Ovary (tissue), 3 donors: ENCODE results near the gene NCEH1.

Experiments
- EP300 ChIP-seq: sonication (generic); formaldehyde crosslinking; IDR thresholded peaks from one replicate; pipeline ENCODE4 v1.6.1; 2017; ENCODE audit warnings: antibody characterized with exemption
- POLR2A ChIP-seq: fragments of 450-650 bp; IDR thresholded peaks from one replicate; pipeline ENCODE4 v1.6.1; 2017; ENCODE audit warnings: antibody characterized with exemption, mild to moderate bottlenecking, moderate library complexity
- TF ChIP-seq, protein P1 (sequence below), 3 donors: fragments of 450-650 bp in 2 of 3; fragments of 200-600 bp in 1 of 3; IDR thresholded peaks; one replicate each; pipeline versions ENCODE4 v1.5.1 to v1.8.0; 2016 to 2022; ENCODE audit warnings: antibody characterized with exemption in 3 of 3, mild to moderate bottlenecking in 1 of 3
- donor health status: DM: no; HTN: no; CAD: no.

DNA sequence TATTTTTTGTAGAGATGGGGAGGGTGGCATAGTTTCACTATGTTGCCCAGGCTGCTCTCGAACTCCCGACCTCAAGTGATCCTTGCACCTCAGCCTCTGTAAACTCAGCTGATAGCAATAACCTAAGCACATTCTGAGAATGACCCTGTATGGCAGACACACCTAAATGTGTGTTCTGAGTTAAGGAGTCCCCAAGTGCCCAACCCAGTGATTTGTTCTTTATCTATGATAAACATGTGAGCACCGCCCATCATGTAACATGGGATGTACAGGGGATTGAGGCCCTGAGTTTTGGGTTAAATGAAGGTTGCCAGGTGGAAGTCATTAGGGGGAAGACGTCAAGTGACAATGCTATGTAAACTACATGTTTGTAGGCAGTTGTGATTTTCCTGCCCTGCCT is 5.7 kb downstream of the NCEH1 start:
- TF ChIP-seq, protein P1, sequence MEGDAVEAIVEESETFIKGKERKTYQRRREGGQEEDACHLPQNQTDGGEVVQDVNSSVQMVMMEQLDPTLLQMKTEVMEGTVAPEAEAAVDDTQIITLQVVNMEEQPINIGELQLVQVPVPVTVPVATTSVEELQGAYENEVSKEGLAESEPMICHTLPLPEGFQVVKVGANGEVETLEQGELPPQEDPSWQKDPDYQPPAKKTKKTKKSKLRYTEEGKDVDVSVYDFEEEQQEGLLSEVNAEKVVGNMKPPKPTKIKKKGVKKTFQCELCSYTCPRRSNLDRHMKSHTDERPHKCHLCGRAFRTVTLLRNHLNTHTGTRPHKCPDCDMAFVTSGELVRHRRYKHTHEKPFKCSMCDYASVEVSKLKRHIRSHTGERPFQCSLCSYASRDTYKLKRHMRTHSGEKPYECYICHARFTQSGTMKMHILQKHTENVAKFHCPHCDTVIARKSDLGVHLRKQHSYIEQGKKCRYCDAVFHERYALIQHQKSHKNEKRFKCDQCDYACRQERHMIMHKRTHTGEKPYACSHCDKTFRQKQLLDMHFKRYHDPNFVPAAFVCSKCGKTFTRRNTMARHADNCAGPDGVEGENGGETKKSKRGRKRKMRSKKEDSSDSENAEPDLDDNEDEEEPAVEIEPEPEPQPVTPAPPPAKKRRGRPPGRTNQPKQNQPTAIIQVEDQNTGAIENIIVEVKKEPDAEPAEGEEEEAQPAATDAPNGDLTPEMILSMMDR (IDR thresholded peaks at IDR 0.05) = no peak
- TF ChIP-seq POLR2A (no peak), EP300 (no peak)
